ENCODE results near the gene CDH18. TPM values are rescaled to one million over a fixed set of nuclear protein-coding genes. Genes with fewer than 3 reads are reported as not detected.

CDH18 gene
- total and polyA plus RNA-seq, 2 donors from 2014 or later, result not detected

- Histone ChIP-seq H3K27ac (ENCODE audit: low read depth in 2 of 2, low read length in 2 of 2) (no peak overlapping the region), H3K9me3 (ENCODE audit: control insufficient read depth in 2 of 3, insufficient read depth in 1 of 3, low read length in 3 of 3) (no peaks in the 10 kb centered on the region), H3K4me1 (ENCODE audit: control insufficient read depth in 2 of 3, insufficient read depth in 2 of 3, low read depth in 1 of 3, low read length in 3 of 3) (no peaks in the 10 kb centered on the region), H3K27me3 (ENCODE audit: control insufficient read depth, insufficient read depth, low read length) (no peaks in the 10 kb centered on the region), H3K4me3 (ENCODE audit: low read length in 3 of 3) (no peak overlapping the region), H3K36me3 (ENCODE audit: control insufficient read depth in 2 of 3, insufficient read depth in 3 of 3, low read length in 3 of 3) (no peaks in the 10 kb centered on the region), H3K9ac (ENCODE audit: low read length in 3 of 3) (no peak overlapping the region)
- no peak for TF ChIP-seq CTCF (IDR thresholded peaks at IDR 0.05; ENCODE audit: borderline replicate concordance, extremely low read depth, insufficient read depth)
- DNase-seq, result no peak
- no peak for FAIRE-seq
- intact Hi-C loops (cut with DNase I), result no loop called here
Measured at GRCh38 chr5:19928562-19929421, 59.2 kb downstream of the CDH18 start.

GRCh38 chr5:19927919-19928318 is 60.1 kb downstream of the CDH18 start:
- intact Hi-C loops (cut with DNase I), result no loop called here
- H3K9ac ChIP-seq (ENCODE audit: low read length in 3 of 3), result no peak overlapping the region

GRCh38 chr5:19927170-19927569 is 60.8 kb downstream of the CDH18 start:
- H3K4me1 ChIP-seq (ENCODE audit: control insufficient read depth in 2 of 3, insufficient read depth in 2 of 3, low read depth in 1 of 3, low read length in 3 of 3), result no peaks in the 10 kb centered on the region
- no peaks in the 10 kb centered on the region for H3K27me3 ChIP-seq (ENCODE audit: control insufficient read depth, insufficient read depth, low read length)
- no peak overlapping the region for H3K27ac ChIP-seq (ENCODE audit: low read depth in 2 of 2, low read length in 2 of 2)
- no peaks in the 10 kb centered on the region for H3K36me3 ChIP-seq (ENCODE audit: control insufficient read depth in 2 of 3, insufficient read depth in 3 of 3, low read length in 3 of 3)
- intact Hi-C loops (cut with DNase I), result no loop called here
- TF ChIP-seq CTCF (IDR thresholded peaks at IDR 0.05; ENCODE audit: borderline replicate concordance, extremely low read depth, insufficient read depth), result no peak
- DNase-seq (no peak), FAIRE-seq (no peak)
- H3K4me3 ChIP-seq (ENCODE audit: low read length in 3 of 3), result no peak overlapping the region
- H3K9me3 ChIP-seq (ENCODE audit: control insufficient read depth in 2 of 3, insufficient read depth in 1 of 3, low read length in 3 of 3), result no peaks in the 10 kb centered on the region
- no peak overlapping the region for H3K9ac ChIP-seq (ENCODE audit: low read length in 3 of 3)

More at GRCh38 chr5:19927919-19928318, 60.1 kb downstream of the CDH18 start:
- no peaks in the 10 kb centered on the region for H3K4me1 ChIP-seq (ENCODE audit: control insufficient read depth in 2 of 3, insufficient read depth in 2 of 3, low read depth in 1 of 3, low read length in 3 of 3)
- no peaks in the 10 kb centered on the region for H3K36me3 ChIP-seq (ENCODE audit: control insufficient read depth in 2 of 3, insufficient read depth in 3 of 3, low read length in 3 of 3)
- H3K27ac ChIP-seq (ENCODE audit: low read depth in 2 of 2, low read length in 2 of 2), result no peak overlapping the region
- H3K27me3 ChIP-seq (ENCODE audit: control insufficient read depth, insufficient read depth, low read length), result no peaks in the 10 kb centered on the region
- FAIRE-seq, result no peak
- H3K9me3 ChIP-seq (ENCODE audit: control insufficient read depth in 2 of 3, insufficient read depth in 1 of 3, low read length in 3 of 3), result no peaks in the 10 kb centered on the region
- no peak for DNase-seq
- TF ChIP-seq CTCF (IDR thresholded peaks at IDR 0.05; ENCODE audit: borderline replicate concordance, extremely low read depth, insufficient read depth), result no peak
- H3K4me3 ChIP-seq (ENCODE audit: low read length in 3 of 3), result no peak overlapping the region

Data from kidney (tissue), 14 donors.